Ishikawa (cell line): Measurements from ENCODE around the gene IQGAP1.

ENCODE experiments used
- CEBPB ChIP-seq: IDR thresholded peaks from 2 replicates; pipeline ENCODE4 v1.6.1; 2012
- CREB1 ChIP-seq: IDR thresholded peaks from 2 replicates; pipeline ENCODE4 v1.6.1; 2012; ENCODE audit warnings: low read depth
- FOXM1 ChIP-seq: IDR thresholded peaks from 2 replicates; pipeline ENCODE4 v1.6.1; 2012; ENCODE audit warnings: low read depth, borderline replicate concordance
- NFIC ChIP-seq: IDR thresholded peaks from 2 replicates; pipeline ENCODE4 v1.6.1; 2012
- RAD21 ChIP-seq: IDR thresholded peaks from 2 replicates; pipeline ENCODE4 v1.6.1; 2012; ENCODE audit warnings: low read depth
- TEAD4 ChIP-seq: IDR thresholded peaks from 2 replicates; pipeline ENCODE4 v1.6.1; 2012
- YY1 ChIP-seq: IDR thresholded peaks from 2 replicates; pipeline ENCODE4 v1.6.1; 2012; ENCODE audit warnings: low read depth
- ZBTB7A ChIP-seq: IDR thresholded peaks from 2 replicates; pipeline ENCODE4 v1.6.1; 2012; ENCODE audit warnings: low read depth
- TF ChIP-seq, protein P1 (sequence below): IDR thresholded peaks from 2 replicates; pipeline ENCODE4 v1.6.1; 2012
- TF ChIP-seq, protein P2 (sequence below): IDR thresholded peaks from 2 replicates; pipeline ENCODE4 v1.6.1; 2012

DNA sequence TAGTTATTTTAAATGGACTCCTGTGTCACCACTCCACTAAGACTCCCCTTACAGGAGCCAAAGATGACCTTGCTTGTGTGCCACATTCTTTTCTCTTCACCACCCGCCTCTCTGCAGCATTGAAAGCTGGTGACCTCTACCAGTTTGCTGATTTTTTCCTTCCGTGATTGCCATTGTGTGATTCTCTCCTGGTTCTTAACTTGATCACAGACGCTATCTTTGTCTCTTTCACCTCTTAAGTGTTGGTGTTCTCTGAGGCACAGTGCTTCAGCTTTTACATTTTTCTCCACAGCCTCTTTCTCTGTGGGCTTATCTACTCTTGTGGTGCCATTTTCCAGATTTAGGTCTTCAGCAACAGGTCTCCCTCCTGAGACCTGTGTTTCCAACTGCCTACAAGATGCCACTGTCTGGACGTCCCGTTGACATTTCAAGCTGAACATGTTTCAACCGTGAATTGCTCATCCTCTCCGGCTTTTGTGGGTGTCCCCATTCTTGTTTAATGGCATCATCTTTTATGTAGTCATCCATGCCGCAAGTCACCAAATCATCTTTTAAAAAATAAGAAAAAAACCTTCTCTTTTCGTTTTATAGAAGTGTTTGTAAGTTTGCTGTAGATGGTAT is 26.5 kb downstream of the IQGAP1 start:
- TF ChIP-seq TEAD4 (no peak), RAD21 (no peak), FOXM1 (no peak), YY1 (no peak), NFIC (no peak), ZBTB7A (no peak), CREB1 (no peak), CEBPB (no peak)
- TF ChIP-seq, protein P1, sequence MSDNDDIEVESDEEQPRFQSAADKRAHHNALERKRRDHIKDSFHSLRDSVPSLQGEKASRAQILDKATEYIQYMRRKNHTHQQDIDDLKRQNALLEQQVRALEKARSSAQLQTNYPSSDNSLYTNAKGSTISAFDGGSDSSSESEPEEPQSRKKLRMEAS: no peak
- TF ChIP-seq, protein P2, sequence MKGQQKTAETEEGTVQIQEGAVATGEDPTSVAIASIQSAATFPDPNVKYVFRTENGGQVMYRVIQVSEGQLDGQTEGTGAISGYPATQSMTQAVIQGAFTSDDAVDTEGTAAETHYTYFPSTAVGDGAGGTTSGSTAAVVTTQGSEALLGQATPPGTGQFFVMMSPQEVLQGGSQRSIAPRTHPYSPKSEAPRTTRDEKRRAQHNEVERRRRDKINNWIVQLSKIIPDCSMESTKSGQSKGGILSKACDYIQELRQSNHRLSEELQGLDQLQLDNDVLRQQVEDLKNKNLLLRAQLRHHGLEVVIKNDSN: no peak
